HG02678 (cell line): ENCODE results near the gene LDHAL6A.
"Not testable (repeated sequence)": the region's sequence is repeated elsewhere in the genome, so short reads cannot be mapped to it uniquely, and the experiment has no call there.

Experiments used
- ATAC-seq: cut with Tn5 transposase; IDR thresholded peaks from one replicate; pipeline ENCODE4 v1.9.1; 2021; ENCODE audit warnings: mild to moderate bottlenecking, moderate library complexity; ENCODE audit not compliant: unreplicated experiment

The LDHAL6A gene

DNA sequence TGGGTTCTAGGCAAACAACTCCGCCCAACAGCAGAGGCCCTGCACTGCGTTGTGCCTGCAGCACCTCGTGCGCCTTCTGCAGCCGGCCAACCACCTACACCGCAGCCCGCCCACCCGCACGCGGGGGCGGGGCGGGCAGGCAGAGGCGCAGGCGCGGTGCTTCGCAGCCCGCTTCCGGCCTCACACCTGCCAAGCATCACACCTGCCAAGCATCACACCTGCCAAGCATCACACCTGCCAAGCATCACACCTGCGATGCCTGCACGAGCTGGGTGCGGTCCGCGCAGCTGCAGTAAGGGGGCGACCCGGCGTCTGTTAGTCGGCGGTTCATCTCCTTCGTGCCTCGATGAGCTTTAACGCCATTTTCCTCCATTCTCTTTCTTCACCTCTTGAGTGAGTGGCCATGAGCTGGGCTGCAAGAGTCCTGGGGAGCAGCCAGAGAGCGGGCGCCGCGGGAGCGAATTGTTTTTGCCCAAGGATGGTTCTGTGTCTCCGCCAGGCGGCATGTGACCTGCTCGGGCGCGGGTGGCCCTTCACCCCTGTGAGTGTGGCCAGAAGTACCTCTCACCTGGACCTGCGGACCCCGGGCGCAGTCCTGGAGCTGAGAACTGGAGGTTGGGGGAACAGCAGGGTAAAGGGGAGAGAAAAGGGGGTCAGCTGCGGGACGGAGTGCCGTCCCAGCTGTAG is at the start of gene LDHAL6A:
TSS of gene LDHAL6A (plus strand) at position 171 of the 687 bp plus-strand sequence. CDS start 825 bp downstream, outside the sequence.
- no peak for ATAC-seq

DNA sequence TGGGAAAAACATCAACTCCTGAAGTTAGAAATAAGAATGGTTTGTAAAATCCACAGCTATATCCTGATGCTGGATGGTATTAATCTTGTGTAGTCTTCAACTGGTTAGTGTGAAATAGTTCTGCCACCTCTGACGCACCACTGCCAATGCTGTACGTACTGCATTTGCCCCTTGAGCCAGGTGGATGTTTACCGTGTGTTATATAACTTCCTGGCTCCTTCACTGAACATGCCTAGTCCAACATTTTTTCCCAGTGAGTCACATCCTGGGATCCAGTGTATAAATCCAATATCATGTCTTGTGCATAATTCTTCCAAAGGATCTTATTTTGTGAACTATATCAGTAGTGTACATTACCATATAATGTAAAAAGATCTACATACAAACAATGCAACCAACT is 48.3 kb upstream of the LDHAL6A start:
- not testable (repeated sequence) for ATAC-seq

DNA sequence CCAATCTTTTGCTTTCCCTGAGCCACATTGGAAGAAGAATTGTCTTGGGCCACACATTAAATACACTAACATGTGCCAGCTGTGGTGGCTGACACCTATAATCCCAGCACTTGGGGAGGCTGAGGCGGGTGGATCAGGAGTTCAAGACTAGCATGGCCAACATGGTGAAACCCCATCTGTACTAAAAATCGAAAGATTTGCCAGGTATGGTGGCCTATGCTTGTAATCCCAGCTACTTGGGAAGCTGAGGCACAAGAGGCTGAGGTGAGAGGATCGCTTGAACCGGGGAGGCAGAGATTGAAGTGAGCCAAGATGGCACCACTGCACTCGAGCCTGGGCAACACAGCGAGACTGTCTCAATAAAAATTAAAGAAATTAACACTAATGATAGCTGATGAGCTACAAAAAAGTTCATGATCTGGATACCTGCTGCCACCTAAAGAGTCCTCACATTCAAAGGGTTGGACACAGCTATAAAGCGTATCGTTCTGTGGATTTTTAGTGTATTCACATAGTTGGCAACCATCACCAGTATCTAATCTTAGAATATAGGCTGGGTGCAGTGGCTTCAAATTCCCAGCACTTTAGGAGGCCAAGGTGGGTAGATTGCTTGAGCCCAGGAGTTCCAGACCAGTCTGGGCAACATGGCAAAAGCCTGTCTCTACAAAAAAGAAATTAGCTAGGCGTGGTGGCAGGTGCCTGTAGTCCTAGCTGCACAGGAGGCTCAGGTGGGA is 46.9 kb upstream of the LDHAL6A start:
- no peak for ATAC-seq

DNA sequence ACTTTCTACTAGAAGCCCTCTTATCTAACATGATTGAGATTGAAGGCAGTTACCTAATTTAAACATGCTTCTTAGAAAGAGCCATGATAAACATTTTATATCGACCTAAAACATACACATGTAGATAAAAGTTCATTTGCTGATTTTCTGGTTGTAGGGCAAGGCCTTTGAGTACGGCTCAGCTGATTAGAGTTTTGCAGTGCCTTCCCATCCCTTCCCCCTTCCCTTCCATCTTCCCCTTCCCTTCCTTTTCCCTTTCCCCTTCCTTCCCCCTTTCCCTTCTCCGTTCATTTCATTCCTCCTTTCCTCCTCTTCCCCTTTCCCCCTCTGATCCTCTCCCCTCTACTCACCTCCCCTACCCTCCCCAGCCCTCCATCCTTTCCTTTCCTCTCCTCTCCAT is 39.2 kb upstream of the LDHAL6A start:
- ATAC-seq = no peak

DNA sequence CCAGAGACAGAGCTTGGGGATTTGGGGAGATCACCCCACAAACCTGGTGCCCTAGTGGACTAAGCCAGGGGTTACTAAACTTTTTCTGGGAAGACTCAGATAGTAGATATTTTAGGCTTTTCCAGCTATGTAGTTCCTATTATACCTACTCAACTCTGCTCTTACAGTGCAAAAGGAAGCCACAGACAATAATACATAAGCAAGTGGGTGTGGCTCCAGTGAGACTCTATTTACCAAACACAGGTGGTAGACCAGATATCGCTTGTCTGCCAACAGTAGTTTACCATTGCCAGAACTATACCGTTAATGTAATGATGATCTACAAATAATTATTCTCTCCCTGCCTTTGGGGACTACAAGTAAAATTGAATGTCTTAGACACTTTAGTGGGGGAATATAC is 36.6 kb upstream of the LDHAL6A start:
- no peak for ATAC-seq

DNA sequence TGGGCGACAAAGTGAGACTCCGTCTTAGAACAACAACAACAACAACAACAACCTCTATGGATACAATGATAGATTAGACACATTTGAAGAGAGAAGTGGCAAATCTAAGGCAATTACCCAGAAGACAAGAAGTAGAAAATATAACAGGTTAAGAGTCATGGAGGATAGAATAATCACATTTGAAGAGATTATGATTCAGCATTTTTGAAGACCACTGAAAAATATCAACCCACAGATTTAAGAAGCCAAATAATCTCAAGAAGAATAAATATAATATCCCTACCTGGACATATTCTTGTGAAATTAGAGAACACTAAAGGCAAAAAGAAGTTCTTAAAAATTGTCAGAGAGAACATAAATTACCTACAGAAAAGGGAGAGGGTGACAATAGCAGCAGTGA is 35.6 kb upstream of the LDHAL6A start:
- no peak for ATAC-seq

DNA sequence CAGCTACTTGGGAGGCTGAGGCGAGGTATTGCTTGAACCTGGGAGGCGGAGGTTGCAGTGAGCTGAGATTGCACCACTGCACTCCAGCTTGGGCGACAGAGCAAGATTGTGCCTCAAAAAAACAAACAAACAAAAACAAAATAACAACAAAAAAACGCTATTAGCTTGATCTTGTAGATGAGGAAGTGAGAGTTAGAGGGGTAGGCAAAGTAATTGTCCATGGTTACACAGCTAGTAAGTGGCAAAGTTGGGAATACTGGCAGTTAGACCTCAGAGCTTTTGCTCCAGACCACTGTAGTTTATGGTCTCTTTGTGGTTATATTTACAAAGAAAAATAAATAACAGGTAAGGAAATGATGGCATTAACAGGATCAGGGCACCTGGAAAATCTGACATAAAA is 28.4 kb upstream of the LDHAL6A start:
- no peak for ATAC-seq

DNA sequence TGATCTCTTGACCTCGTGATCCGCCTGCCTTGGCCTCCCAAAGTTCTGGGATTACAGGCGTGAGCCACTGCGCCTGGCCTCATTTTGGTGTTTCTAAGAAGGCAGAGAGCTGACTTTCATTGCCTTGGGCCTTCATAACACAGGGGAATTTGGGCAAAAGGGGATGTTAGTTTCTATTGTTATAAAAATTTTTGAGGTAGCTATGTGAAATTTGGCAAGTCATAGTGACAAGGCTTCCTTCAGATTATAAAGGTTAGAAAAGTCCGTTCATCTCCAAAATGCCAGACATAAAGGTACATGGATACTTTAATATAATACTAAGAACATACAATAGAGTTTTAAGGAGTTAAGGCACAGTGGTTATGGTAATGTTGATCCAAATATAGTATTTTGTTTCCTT is 26.3 kb upstream of the LDHAL6A start:
- ATAC-seq = no peak

DNA sequence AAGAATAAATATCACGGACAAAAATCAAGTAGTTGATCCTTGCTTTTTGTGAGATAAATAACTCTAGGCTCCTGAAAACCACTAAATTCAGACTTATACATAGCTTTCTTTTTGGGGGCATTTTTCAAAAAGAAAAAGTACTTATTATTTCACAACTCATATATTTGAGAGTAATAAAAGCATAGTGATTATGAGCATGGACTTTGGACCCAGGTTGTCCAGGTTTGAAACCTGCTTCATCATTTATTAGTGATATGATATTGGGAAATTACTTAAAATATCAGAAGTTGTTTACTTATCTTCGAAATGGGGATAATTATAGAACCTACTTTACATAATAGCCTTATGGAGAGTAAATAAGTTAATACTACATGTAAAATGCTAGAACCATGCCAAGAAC is 17.0 kb upstream of the LDHAL6A start:
- ATAC-seq = no peak

DNA sequence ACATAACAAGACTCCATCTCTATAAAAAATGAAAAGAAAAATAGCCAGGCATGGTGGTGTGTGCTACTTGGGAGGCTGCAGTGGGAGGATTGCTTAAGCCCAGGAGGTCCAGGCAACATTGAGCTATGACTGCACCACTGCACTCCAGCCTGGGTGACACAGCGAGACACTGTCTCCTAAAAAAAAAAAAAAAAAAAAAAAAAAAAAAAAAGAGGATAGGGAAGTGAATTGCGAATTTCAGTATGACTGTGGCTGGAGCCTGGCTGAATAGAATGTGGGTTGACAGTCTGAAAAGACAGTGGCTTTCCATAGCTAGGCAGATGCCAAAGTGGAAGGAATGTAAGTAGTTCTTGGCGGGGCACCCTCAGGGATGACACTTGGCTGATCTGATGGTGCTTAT is 6.4 kb upstream of the LDHAL6A start:
- no peak for ATAC-seq

DNA sequence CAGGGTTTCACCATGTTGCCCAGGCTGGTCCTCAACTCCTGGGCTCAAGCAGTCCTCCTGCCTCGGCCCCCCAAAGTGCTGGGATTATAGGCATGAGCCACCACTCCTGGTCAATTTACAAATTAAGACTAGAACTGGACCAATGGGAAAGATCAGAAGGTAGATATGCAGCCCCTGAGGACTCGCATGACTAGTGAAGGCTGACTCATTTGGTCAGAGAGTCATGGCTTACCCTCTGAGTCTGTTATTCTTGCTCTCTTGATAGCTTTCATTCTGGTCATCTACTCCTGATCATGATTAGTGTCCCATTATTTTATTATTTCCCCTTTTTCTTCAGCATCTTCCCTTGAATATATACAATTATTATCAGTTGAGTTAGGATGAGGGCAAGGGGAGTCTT is 2.7 kb upstream of the LDHAL6A start:
- ATAC-seq = no peak

DNA sequence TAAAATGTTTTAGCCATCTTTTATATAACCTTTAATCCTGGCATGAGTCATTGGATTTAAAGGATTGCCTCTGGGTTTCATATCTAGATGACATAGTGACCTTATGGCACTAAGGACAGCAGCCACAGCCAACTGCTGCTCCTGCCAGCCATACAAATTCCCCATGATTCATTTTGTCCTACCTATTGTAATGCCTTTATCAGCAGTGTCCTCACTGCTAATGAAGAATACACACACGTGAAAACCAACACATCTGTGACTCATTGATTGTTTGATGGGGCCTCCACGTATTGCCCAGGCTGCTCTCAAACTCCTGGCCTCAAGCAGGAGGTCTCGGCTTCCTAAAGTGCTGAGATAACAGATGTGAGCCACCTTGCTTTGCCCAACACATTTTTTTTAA is 1.8 kb downstream of the LDHAL6A start:
- ATAC-seq = no peak

DNA sequence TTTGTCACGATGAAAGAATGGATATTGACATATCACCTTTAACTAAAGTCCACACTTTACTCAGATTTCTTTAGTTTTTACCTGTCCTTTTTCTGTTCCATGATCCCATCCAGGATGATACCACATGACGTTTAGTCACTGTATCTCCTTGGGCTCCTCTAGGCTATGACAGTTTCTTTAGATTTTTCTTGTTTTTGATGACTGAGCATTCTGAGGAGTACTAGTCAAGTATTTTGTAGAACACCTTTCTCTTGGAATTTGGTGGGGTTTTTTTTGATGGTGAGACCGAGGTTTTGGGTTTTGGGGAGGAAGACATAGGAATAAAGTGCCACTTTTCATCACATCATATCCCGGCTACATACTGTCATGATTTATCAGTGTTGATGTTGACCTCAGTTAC is 4.0 kb downstream of the LDHAL6A start:
- no peak for ATAC-seq

DNA sequence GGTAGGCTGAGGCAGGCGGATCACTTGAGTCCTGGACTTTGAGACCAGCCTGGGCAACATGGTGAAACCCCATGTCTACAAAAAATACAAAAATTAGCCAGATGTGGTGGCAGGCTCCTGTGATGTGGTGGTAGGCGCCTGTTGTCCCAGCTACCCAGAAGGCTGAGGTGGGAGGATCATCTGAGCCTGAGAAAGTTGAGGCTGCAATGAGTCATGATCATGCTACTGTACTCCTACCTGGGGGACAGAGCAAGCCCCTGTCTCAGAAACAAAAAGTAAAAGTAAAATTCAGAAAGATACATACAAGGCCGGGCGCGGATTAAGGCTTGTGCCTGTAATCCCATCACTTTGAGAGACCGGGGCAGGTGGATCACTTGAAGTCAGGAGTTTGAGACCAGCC is 6.3 kb downstream of the LDHAL6A start:
- ATAC-seq = no peak

DNA sequence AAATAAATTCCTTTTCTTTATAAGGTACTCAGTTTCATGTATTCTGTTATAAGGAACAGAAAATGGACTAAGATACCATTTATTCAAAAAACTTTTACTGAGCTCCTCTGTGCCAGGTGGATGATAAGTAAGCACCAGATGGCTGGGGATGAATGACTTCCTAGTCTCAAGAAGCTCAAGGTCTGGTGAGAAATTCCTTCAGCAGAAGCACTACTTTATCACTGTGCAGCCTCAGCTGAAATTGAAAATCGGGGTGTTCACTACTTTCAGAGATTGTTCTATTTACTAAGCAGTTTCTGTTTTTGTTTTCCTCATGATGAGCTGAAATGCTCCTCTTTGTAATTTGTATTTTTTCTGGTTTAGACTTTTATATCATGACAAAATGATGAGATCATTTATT is 7.8 kb downstream of the LDHAL6A start:
- no peak for ATAC-seq

DNA sequence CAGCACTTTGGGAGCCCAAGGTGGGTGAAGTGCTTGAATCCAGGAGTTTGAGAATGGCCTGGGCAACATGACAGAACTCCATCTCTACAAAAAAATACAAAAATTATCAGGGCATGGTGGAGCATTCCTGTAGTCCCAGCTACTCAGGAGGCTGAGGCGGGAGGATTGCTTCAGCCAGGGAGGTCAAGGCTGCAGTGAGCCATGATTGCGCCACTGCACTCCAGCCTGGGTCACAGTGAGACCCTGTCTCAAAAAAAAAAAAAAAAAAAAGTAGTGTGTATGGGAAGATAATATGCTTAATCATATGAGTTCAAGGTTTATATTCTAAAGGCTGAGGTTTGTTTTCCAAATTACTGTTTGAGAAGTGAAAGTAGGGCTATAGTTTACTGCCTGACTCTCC is 10.7 kb downstream of the LDHAL6A start:
- ATAC-seq = no peak

DNA sequence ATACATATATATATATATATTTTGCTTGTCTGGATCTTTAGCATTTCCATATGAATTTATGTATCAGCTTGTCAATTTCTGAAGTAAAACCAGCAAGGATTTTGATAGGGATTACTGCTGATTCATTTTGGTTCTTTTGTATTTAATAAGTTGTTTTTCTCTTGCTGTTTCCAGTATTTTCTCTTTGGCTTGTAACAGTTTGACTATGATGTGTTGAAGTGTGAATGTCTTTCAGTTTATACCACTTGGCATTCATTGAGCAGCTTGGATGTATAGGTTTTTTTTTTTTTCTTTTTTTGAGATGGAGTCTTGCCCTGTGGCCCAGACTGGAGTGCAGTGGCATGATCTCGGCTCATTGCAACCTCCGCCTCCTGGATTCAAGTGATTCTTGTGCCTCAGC is 12.4 kb downstream of the LDHAL6A start:
- ATAC-seq = no peak

DNA sequence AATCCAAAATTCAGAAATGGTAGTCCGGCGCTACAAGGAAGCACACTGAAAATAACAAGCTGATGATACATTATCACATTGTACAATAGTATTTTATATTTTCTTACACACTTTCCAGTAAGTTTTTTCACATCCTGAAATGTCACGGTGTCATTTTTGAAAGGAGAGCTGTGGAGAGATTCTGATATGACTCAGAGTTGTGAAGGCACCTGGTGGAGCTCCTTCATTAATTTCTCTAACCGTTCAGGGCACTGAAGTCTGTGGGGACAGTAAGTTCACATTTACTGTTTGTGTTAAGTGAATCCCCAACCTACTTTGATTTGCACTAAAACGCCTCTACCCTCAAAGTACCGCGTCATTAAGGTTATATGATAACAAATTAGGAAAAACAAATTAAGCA is 13.3 kb downstream of the LDHAL6A start:
- no peak for ATAC-seq

DNA sequence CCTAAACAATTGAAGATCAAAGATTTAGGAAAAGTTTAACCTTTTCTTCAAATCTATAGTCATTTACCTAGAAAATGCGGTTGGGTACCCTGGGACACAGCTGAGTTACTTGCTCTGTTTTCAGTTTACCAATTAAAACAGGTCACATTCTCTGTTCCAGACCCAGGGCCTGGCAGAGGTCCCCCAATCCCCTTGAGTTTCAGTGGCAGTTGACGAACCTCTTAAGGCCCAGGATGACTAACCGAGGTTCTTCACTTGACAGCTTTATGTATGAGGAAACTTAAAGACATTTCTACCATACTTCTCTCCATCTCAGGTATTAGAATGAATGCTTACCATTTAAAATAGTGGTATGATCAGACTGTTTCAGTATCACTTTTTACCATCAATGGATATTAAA is 16.3 kb downstream of the LDHAL6A start:
- no peak for ATAC-seq

DNA sequence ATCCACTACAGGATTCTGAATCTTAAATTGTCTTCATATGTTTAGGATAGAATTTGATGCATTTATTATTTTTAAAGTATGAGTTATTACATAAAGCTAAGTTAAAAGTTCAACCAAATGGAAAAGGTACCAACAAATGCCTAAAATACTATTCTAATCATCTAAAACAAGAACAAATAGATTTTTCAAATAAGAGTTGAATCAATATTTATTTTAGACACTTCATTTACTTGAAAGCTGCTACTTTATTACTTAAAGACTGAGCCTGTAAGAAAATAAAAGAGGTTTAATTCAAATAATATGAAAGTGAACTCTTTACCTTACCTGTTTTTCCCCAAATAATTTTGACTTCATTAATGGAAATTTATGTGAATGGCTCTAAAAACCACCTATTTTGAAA is 16.9 kb downstream of the LDHAL6A start:
- ATAC-seq = no peak

DNA sequence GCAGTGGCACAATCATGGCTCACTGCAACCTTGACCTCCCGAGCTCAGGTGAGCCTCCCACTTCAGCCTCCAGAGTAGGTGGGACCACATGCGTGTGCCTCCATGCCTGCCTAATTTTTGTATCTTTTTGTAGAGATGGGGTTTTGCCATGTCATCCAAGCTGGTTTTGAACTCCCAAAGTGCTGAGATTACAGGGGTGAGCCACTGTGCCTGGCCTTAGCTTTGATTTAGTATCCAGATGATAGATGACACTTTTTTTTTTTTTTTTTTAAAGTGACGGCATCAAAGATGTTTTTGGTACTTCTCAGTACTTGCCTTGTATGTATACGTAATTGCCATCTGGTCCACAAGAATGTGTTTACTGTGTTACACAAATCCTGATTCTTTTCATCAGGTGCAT is 23.4 kb downstream of the LDHAL6A start:
- no peak for ATAC-seq

DNA sequence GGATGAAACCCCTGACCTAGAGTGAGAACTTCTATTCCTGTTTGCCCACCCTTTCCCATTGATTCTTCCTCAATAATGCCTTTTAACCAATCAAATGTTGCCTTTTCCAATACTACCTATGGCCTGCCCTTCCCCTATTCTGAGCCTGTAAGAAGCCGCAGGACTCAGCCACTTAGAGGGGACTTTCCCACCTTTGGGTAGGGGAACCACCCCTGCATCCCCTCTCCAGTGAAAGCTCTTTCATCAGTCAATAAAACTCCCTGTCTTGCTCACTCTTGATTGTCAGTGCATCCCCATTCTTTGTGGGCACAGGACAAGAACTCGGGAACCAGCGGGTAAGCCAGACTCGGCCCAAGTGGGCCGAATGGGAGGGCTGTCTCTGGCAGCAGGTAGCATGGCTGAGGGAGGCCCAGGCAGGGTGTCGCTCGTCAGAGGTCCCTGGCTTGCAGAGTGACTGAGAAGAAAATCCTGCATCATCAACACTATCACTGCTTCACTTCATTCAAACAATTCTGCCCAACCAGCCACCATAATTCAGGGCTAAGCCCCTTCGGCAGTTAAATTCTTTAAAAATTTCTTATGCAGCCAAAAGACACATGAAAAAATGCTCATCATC is 30.4 kb downstream of the LDHAL6A start:
- ATAC-seq = peak; percentile 80
